HL-60 (cell line): Measurements from ENCODE around the gene ICAM5.
A peak's percentile ranks its signal among the peaks of the same experiment; 100 is the strongest.
"Not testable (repeated sequence)": the region's sequence is repeated elsewhere in the genome, so short reads cannot be mapped to it uniquely, and the experiment has no call there.

Source experiments
- DNase-seq, 2 experiments: peaks; one replicate each; pipeline ENCODE4 v3.0.0-alpha.2; 2010 to 2020; ENCODE audit warnings: low read depth in 1 of 2, low spot score in 1 of 2
- H3K27ac ChIP-seq: fragments of 250-450 bp; sonication (Bioruptor Pico); replicated peaks from 2 replicates; pipeline ENCODE4 v1.5.1; 2020; ENCODE audit warnings: mild to moderate bottlenecking, moderate library complexity
- H3K27me3 ChIP-seq: fragments of 250-450 bp; sonication (Bioruptor Pico); 2 replicates; pipeline ENCODE4 v1.5.1; 2021; ENCODE audit warnings: mild to moderate bottlenecking, moderate library complexity; ENCODE audit not compliant: insufficient read depth, poor library complexity, severe bottlenecking
- H3K4me3 ChIP-seq: replicated peaks from 2 replicates; pipeline ENCODE4 v1.5.1; 2011; ENCODE audit warnings: mild to moderate bottlenecking, control low read depth, low read length; ENCODE audit not compliant: insufficient read depth
- CTCF ChIP-seq: IDR thresholded peaks from one replicate; pipeline ENCODE4 v1.5.1; 2011; ENCODE audit warnings: low read length, control low read depth, inconsistent platforms; ENCODE audit not compliant: insufficient read depth
- GABPA ChIP-seq: IDR thresholded peaks from 2 replicates; pipeline ENCODE4 v1.6.1; 2012; ENCODE audit warnings: low read depth
- POLR2AphosphoS5 ChIP-seq: IDR thresholded peaks from 2 replicates; pipeline ENCODE4 v1.6.1; 2012; ENCODE audit warnings: low read depth
- REST ChIP-seq: IDR thresholded peaks from 2 replicates; pipeline ENCODE4 v1.6.1; 2012; ENCODE audit warnings: low read depth; ENCODE audit not compliant: insufficient replicate concordance
- SPI1 ChIP-seq: IDR thresholded peaks from 2 replicates; pipeline ENCODE4 v1.6.1; 2012; ENCODE audit warnings: low read depth, mild to moderate bottlenecking, borderline replicate concordance

ICAM5 gene

GRCh38 chr19:10278935-10279334 is 10.8 kb upstream of the ICAM5 start:
- Histone ChIP-seq H3K4me3 (no peak overlapping the region), H3K27me3 (no peaks in the 10 kb centered on the region), H3K27ac (no peak overlapping the region)
- no peak for TF ChIP-seq GABPA
- no peak for TF ChIP-seq SPI1
- TF ChIP-seq POLR2AphosphoS5 = no peak
- no peak for TF ChIP-seq REST
- no peak for DNase-seq

GRCh38 chr19:10279737-10280442 is 9.9 kb upstream of the ICAM5 start:
- Histone ChIP-seq H3K4me3 (no peak overlapping the region), H3K27me3 (no peaks in the 10 kb centered on the region), H3K27ac (no peak overlapping the region)
- TF ChIP-seq REST = no peak
- peak; percentile 45; the same call in 1 of the 2 replicates for TF ChIP-seq SPI1
- peak in 1 of 2 experiments; percentile 43 for DNase-seq

GRCh38 chr19:10282043-10282442 is 7.7 kb upstream of the ICAM5 start:
- H3K4me3 ChIP-seq, H3K27ac ChIP-seq, DNase-seq, H3K27me3 ChIP-seq: not testable (repeated sequence)

- H3K4me3 ChIP-seq = no peak overlapping the region
- TF ChIP-seq GABPA (no peak), CTCF (no peak), POLR2AphosphoS5 (no peak), SPI1 (no peak), REST (no peak)
- H3K27ac ChIP-seq = no peak overlapping the region
- no peak for DNase-seq
- H3K27me3 ChIP-seq = no peaks in the 10 kb centered on the region
Observed at GRCh38 chr19:10283301-10284064, 6.3 kb upstream of the ICAM5 start.
